Measurements from ENCODE around the gene CD93. TPM values are rescaled to one million over a fixed set of nuclear protein-coding genes. Genes with fewer than 3 reads are reported as not detected.

Gene CD93
- polyA plus RNA-seq, 2 of the 4 experiments (the other 2 are of a cell fraction) = not detected

- TF ChIP-seq EP300 (IDR thresholded peaks at IDR 0.05) = no peak
- peak; percentile 99 for TF ChIP-seq POLR2A (IDR thresholded peaks at IDR 0.05; ENCODE audit: low read length)
- TF ChIP-seq NPAS2 (CRISPR knock-in tag; IDR thresholded peaks at IDR 0.05; ENCODE audit: borderline replicate concordance) = no peak
- TF ChIP-seq BCL3 (IDR thresholded peaks at IDR 0.05) = peak; percentile 74; the same call in 2 of the 3 replicates
- 0 out of 2 replicates have a peak, but pooled peaks have one; percentile 42 for TF ChIP-seq ATOH8 (CRISPR knock-in tag; IDR thresholded peaks at IDR 0.05; ENCODE audit: low read depth)
- no peak for TF ChIP-seq FOSB (CRISPR knock-in tag; IDR thresholded peaks at IDR 0.05)
- TF ChIP-seq MAX (IDR thresholded peaks at IDR 0.05) = peak; percentile 95
- TF ChIP-seq JUNB (IDR thresholded peaks at IDR 0.05) = no peak
- TF ChIP-seq HOXB13 (CRISPR knock-in tag; IDR thresholded peaks at IDR 0.05; ENCODE audit: low read depth) = peak; percentile 18; the same call in 1 of the 2 replicates
- no peak for TF ChIP-seq ZNF302 (CRISPR knock-in tag; IDR thresholded peaks at IDR 0.05)
- TF ChIP-seq MAZ (IDR thresholded peaks at IDR 0.05; ENCODE audit: borderline replicate concordance, low read depth, low read length) = 0 out of 2 replicates have a peak, but pooled peaks have one; percentile 17
- TF ChIP-seq E2F6 (IDR thresholded peaks at IDR 0.05; ENCODE audit: borderline replicate concordance, low read depth) = peak; percentile 96
- no peak for TF ChIP-seq FOSL2 (IDR thresholded peaks at IDR 0.05)
- peak; percentile 9; the same call in 1 of the 2 replicates for TF ChIP-seq FOSL2 (CRISPR knock-in tag; IDR thresholded peaks at IDR 0.05)
- TF ChIP-seq HDAC2 (IDR thresholded peaks at IDR 0.05) = 0 out of 2 replicates have a peak, but pooled peaks have one; percentile 13
- peak; percentile 36; the same call in 1 of the 2 replicates for TF ChIP-seq GATA3 (IDR thresholded peaks at IDR 0.05; ENCODE audit: borderline replicate concordance)
- peak; percentile 68 to 91; a peak in 4 of 5 replicates for TF ChIP-seq JUN (IDR thresholded peaks at IDR 0.05)
- peak; percentile 78; the same call in 1 of the 2 replicates for TF ChIP-seq EHF (CRISPR knock-in tag; IDR thresholded peaks at IDR 0.05)
- DNase-seq (ENCODE audit: low read depth in 1 of 2, low spot score in 1 of 2) (peak; percentile 89 to 94), FAIRE-seq (peak; percentile 23), ATAC-seq (peak; percentile 77 to 84)
- Histone ChIP-seq H3K4me2 (peak within 1 kb of the TSS; percentile 79), H3K4me1 (peaks cover 45% of the 10 kb centered on the region), H3K27ac (peak within 1 kb of the TSS; percentile 93 to 95), H3K9me3 (no peaks in the 10 kb centered on the region), H3K4me3 (peak within 1 kb of the TSS; percentile 72)
- ChIA-PET POLR2A (interaction anchor here (1.0 to 4.6 kb wide), 15 partner anchors 10 to 358 kb away, joined by 3 to 48 read pairs (median 4); partner anchors contain the start of gene NXT1), CTCF (interaction anchor here (0.7 to 11.1 kb wide), 43 partner anchors 11 to 710 kb away, joined by 3 to 190 read pairs (median 5); partner anchors contain the start of gene NXT1)
- 3% methylated on average over 58 of the region's 79 CpGs for WGBS (ENCODE audit: missing lambda C conversion rate)
These were observed 36.7 kb downstream of the CD93 start, which contains the start of gene THBD for GRCh38 chr20:23049201-23050075. Gene THBD (minus strand): TSS chr20:23049672. CDS start chr20:23049504, 168 bp downstream.

GRCh38 chr20:23048283-23049200 is 37.6 kb downstream of the CD93 start:
- peak overlapping the region; percentile 93 to 95 for H3K27ac ChIP-seq
- FAIRE-seq = no peak
- H3K4me3 ChIP-seq = peak overlapping the region; percentile 72
- ChIA-PET POLR2A (interaction anchor here (1.0 to 4.6 kb wide), 8 partner anchors 86 to 357 kb away, joined by 3 to 31 read pairs (median 12); partner anchors contain the start of gene NXT1), CTCF (interaction anchor here (0.7 to 11.1 kb wide), 24 partner anchors 10 to 356 kb away, joined by 3 to 190 read pairs (median 5); partner anchors contain the start of gene SSTR4)
- peak; percentile 60 to 78 for ATAC-seq
- H3K4me2 ChIP-seq = peak overlapping the region; percentile 79
- H3K9me3 ChIP-seq = no peaks in the 10 kb centered on the region
- DNase-seq (ENCODE audit: low read depth in 1 of 2, low spot score in 1 of 2) = peak; percentile 76 to 83
- H3K4me1 ChIP-seq = peaks cover 45% of the 10 kb centered on the region
- WGBS (ENCODE audit: missing lambda C conversion rate) = 11% methylated on average over 69 of the region's 92 CpGs
- no peak for TF ChIP-seq EP300 (IDR thresholded peaks at IDR 0.05)
- peak; percentile 82 for TF ChIP-seq MYC (IDR thresholded peaks at IDR 0.05; ENCODE audit: borderline replicate concordance, low read length)
- TF ChIP-seq MAX (IDR thresholded peaks at IDR 0.05) = peak; percentile 76
- TF ChIP-seq POLR2A (IDR thresholded peaks at IDR 0.05; ENCODE audit: low read length) = peak; percentile 40
- TF ChIP-seq NPAS2 (CRISPR knock-in tag; IDR thresholded peaks at IDR 0.05; ENCODE audit: borderline replicate concordance) = peak; percentile 27; the same call in 1 of the 2 replicates
- 0 out of 2 replicates have a peak, but pooled peaks have one; percentile 10 for TF ChIP-seq HDAC2 (IDR thresholded peaks at IDR 0.05)
- TF ChIP-seq CTCF (IDR thresholded peaks at IDR 0.05) = peak; percentile 59
- peak; percentile 57 for TF ChIP-seq SMC3 (IDR thresholded peaks at IDR 0.05)
- no peak for TF ChIP-seq ZFP36 (IDR thresholded peaks at IDR 0.05; ENCODE audit: borderline replicate concordance, partially characterized antibody)
- TF ChIP-seq POLR2AphosphoS2 (conservative IDR thresholded peaks at IDR 0.05; ENCODE audit: low read length) = no peak
- TF ChIP-seq JUN (IDR thresholded peaks at IDR 0.05) = peak in 1 of 2 experiments; percentile 45; a peak in 1 of 5 replicates
- peak; percentile 34 to 51; a peak in 4 of 5 replicates for TF ChIP-seq RAD21 (conservative IDR thresholded peaks at IDR 0.05 in 1 of 2, IDR thresholded peaks at IDR 0.05 in 1 of 2)
- TF ChIP-seq HOXB5 (CRISPR knock-in tag; IDR thresholded peaks at IDR 0.05) = 0 out of 2 replicates have a peak, but pooled peaks have one; percentile 23
- 0 out of 2 replicates have a peak, but pooled peaks have one; percentile 78 for TF ChIP-seq RNF2 (IDR thresholded peaks at IDR 0.05; ENCODE audit: borderline replicate concordance, low read depth)
